A673 (cell line): ENCODE measurements around the gene TXNRD2.

Source experiments
- CTCF ChIP-seq: fragments of 300-800, 200-600 bp; sonication (generic); conservative IDR thresholded peaks from 2 replicates; pipeline ENCODE4 v1.5.1; 2017; ENCODE audit warnings: low read depth, mild to moderate bottlenecking, antibody characterized with exemption, low read length, moderate library complexity, mixed read lengths
- EZH2 ChIP-seq: fragments of 200-600 bp; sonication (generic); IDR thresholded peaks from 2 replicates; pipeline ENCODE4 v1.6.1; 2017; ENCODE audit warnings: borderline replicate concordance, low read depth, mild to moderate bottlenecking, mixed read lengths, antibody characterized with exemption, low read length; ENCODE audit not compliant: poor library complexity, severe bottlenecking

- TF ChIP-seq CTCF = no peak
- TF ChIP-seq EZH2 = no peak
Measured at GRCh38 chr22:19966908-19967750, 25.5 kb upstream of the TXNRD2 start.
